D721Med (cell line): Measurements from ENCODE around the gene C1QTNF3.

Source experiments
- DNase-seq: peaks from one replicate; pipeline ENCODE4 v3.0.0; 2011; ENCODE audit warnings: low spot score; ENCODE audit not compliant: insufficient read length
- FAIRE-seq: peaks from 2 replicates; lab custom pipeline; 2011; peaks lifted over from hg19 to GRCh38; lab: Jason Lieb, UNC
- TF ChIP-seq, protein P1 (sequence below): IDR thresholded peaks from 2 replicates; pipeline ENCODE4 v1.5.1; 2012; ENCODE audit warnings: mild to moderate bottlenecking, control low read depth; ENCODE audit not compliant: insufficient read depth; ENCODE audit errors: missing control alignments

The C1QTNF3 gene

DNA sequence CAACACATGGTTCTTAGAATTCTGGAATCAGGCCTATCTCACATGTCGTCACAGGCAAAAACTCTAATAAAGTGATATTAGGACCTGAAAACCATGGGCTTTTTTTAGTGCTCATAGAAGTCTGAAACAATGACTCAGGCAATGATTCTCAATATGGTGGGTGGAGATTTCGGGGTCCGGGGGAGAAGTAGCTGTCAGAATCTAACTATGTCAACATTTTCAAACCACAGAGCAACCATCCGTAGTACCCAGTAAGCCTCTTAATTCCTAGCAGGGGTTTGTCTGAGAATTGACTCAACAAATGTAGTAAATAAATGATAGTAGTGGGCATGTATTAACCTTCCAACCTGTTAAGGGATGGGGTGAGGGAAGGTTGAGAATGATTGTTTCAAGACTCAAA lies 37.8 kb downstream of the C1QTNF3 start:
- DNase-seq (no peak), FAIRE-seq (no peak)

DNA sequence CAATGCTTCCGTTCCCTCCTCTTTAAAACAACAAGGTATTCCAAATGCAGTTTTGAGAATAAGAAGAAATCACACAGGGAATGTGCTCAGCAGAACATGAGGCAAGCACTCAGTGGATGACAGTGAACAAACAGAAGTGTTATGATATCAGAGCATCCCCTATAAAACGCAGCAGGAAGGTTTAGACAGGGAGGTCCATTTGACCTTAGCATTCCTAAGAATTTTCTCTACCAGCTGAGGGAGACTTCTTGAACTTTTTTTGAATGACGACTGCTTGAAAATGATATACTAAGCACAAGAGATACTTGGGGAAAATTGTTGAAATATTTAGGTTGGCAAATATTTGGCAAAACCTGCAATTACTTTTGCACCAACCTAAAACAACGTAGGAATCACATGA lies 39.1 kb downstream of the C1QTNF3 start:
- FAIRE-seq (no peak), DNase-seq (no peak)
- TF ChIP-seq, protein P1, sequence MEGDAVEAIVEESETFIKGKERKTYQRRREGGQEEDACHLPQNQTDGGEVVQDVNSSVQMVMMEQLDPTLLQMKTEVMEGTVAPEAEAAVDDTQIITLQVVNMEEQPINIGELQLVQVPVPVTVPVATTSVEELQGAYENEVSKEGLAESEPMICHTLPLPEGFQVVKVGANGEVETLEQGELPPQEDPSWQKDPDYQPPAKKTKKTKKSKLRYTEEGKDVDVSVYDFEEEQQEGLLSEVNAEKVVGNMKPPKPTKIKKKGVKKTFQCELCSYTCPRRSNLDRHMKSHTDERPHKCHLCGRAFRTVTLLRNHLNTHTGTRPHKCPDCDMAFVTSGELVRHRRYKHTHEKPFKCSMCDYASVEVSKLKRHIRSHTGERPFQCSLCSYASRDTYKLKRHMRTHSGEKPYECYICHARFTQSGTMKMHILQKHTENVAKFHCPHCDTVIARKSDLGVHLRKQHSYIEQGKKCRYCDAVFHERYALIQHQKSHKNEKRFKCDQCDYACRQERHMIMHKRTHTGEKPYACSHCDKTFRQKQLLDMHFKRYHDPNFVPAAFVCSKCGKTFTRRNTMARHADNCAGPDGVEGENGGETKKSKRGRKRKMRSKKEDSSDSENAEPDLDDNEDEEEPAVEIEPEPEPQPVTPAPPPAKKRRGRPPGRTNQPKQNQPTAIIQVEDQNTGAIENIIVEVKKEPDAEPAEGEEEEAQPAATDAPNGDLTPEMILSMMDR: no peak

More for the DNA sequence above, 37.8 kb downstream of the C1QTNF3 start:
- TF ChIP-seq, protein P1: no peak

DNA sequence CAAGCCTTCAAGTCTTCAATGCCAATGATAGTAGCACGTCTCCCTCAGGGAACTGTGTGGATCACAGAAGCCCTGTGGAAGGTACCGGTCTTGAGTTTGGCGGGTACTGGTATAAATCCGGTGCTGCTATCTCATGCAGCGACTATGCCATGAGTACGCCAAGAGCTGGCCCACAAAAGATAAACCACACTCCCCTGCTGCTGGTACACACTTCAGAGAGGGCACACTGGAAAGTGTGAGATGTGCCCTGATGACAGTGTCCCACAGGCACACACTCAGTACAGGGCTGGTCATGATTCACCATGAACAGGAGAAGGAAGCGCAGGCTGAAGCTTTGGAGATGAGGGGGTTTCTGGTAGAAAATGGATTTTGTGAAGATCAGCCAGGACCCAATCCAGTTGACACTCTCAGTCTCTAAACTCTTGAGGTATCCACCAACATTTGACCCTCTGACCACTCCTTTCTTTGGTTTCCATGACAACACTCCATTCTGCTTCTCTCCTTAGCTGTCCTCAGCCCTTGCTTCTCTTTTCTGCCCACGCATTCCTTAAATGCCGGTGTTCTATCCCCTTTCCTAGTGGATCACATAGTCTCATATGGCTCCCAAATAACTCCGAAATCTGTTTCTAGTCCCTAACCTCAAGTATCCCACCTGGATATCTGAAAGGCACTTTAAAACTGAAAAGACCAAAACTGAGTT lies 40.2 kb downstream of the C1QTNF3 start:
- DNase-seq: no peak
- FAIRE-seq: no peak
- TF ChIP-seq, protein P1: no peak

DNA sequence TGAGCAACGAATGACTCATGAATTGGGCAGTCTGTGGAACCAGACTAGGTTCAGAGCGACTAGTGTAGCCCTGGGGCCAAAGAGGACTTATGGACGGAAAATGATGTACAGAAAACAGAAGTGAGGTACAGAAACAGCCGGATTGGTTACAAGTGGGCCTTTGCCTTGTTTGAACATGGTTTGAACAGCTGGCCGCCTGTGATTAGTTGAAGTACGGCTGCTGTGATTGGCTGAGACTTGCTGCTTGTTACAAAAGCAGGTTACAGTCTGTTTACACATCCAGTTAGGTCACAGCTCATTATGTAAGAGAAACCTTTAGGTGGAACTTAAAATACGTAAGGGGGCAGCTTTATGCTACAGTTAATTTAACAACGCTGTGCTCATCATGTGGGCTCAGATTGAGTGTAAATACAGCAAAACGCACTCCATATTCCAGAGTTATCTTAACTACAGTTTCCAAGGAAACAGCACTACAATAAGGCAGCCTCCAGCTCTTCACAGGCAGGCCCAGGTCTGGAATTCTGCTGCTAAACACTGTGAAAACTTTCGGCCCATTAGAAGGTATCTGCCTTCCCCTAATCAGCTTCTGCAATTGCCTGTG lies 41.7 kb downstream of the C1QTNF3 start:
- TF ChIP-seq, protein P1: no peak
- FAIRE-seq: no peak
- no peak for DNase-seq

DNA sequence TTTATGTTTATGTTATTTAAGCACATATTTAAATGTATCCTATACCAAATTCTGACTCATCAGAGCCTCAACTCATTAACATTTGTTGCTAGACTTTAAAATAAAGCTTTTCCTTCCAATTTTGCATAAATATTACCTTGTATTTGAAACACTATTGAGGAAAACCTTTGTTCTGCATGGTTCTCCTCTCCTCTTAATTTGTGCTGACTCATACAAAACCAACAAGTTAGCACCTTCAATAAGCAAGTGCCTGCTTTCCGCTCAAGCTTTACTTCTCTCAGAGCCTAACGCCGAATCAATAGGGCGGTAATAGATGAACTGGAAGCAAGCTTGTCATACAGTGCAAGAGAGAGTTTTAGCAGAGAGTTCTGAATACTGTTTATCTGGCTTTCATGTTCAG lies 43.0 kb downstream of the C1QTNF3 start:
- no peak for DNase-seq
- TF ChIP-seq, protein P1: no peak
- FAIRE-seq: no peak

DNA sequence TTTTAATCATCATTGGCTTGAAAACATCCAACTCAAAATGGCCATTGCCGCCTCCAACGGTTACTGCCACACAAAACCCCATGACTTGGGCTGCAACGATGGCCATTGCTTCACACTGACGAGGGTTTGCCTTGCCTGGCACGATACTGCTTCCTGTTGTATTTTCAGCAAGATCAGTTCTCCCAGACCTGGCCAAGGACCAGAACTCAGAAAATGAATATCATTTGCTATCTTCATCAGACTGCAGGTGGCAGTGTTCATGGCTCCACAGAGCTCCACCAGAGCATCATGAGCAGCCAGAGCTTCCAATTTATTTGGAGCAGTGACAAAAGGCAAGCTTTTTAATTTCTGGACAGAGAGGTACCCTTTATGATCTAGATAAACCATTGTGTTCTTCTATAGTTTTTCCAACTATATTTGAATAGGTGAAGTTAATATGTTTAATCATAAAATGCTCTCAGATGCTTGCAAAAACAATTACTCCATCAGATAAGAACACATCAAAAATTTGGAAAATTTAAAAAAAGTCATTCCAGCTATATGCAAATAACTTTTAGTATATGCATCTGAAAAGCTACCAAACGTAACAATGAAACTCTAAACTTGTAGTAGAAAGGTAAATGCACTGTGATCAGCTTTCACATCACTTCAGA lies 45.6 kb downstream of the C1QTNF3 start:
- TF ChIP-seq, protein P1: peak; percentile 64
- DNase-seq: no peak
- FAIRE-seq: no peak
